GM18502 (cell line): ENCODE measurements around the gene IGLL5.
"Not testable (repeated sequence)": the region's sequence is repeated elsewhere in the genome, so short reads cannot be mapped to it uniquely, and the experiment has no call there.

Source experiments
- ATAC-seq: cut with Tn5 transposase; IDR thresholded peaks from one replicate; pipeline ENCODE4 v1.9.1; 2021; ENCODE audit warnings: mild to moderate bottlenecking; ENCODE audit not compliant: unreplicated experiment, poor library complexity

The IGLL5 gene

GRCh38 chr22:22911327-22912134 lies 23.9 kb downstream of the IGLL5 start:
- ATAC-seq, result no peak

- ATAC-seq, result no peak
Measured at GRCh38 chr22:22912135-22912987, 24.7 kb downstream of the IGLL5 start.

DNA sequence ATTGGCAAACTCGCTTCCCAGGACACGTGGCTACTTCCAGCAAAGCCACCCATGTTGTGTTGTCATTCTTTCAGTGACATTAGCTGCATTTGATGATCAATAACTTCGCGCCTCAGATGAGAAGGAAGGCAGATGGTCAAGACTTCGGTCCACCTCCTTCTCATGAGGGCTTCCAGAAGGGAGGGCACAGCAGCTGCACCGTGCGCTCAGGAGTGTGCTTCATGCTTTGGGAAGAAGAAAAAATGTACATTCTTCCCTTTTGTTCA lies 25.3 kb downstream of the IGLL5 start:
- no peak for ATAC-seq

GRCh38 chr22:22913989-22914388 lies 26.4 kb downstream of the IGLL5 start:
- no peak for ATAC-seq

DNA sequence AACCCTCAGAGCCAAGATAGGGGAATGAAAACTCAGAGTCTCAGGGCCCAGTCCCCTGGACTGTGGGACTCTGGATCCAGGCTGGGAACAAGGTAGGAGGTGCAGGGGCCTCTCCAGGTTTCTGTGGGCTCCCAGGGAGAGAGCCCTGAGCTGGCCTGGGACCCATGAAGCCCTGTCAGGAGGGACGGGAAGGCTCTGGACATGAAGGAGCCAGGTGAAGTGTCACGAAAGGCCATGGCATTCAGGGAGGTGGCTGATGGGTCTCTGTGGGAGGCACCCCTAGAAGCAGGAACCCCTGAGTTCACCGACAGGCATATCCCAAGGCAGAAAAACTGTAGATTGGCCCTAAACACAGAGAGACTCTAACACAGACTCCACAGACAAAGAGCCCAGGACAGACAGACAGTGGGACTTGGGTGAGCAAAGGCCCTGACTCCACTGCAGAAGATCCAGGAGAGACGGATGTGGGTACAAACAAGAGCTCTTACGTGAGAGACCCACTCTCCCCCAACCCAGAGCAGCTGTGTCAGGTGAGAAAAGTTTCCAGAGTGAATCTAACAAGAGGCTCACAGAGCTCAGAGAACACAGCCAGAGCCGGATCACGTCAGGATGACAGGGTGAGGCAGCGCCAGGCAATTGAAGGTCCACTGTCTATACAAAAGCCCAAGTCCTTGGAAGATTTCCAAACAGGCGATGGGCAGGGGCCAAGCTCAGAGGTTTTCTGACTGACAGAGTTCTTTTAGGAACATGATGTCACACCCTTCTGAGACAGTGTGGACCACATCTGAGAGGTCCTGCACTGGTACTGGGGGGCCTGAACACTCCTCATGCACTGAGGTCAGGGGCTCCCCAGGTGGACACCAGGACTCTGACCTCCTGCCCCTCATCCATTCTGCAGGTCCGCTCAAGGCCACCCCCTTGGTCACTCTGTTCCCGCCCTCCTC lies 27.4 kb downstream of the IGLL5 start:
- ATAC-seq, result no peak

DNA sequence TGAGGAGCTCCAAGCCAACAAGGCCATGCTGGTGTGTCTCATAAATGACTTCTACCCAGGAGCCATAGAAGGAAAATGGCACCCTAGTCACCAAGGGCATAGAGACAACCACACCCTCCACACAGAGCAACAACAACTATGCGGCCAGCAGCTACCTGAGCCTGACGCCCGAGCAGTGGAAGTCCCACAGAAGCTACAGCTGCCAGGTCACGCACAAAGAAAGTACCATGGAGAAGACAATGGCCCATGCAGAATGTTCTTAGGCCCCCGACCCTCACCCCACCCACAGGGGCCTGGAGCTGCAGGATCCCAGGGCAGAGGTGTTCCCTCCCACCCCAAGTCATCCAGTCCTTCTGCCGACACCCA lies 28.0 kb downstream of the IGLL5 start:
- no peak for ATAC-seq

GRCh38 chr22:22916215-22916951 lies 28.8 kb downstream of the IGLL5 start:
- ATAC-seq, result no peak

DNA sequence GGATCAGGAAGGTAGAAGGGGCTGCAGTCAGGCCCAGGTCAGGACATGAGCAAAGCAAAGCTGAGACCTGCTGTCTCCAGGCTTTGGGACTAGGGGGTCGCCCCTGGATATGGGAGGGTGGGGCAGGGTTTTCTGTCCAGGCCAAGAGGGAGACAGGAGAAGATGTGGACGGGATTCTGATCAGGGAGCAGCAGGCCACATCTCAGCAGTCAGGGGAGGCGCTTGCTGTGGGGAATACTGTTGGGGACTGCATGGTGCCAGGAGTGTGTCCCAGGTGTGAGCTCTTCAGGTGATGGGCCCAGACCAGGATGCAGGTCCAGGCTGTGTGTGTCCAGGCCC lies 29.3 kb downstream of the IGLL5 start:
- no peak for ATAC-seq

- ATAC-seq, result no peak
Measured at GRCh38 chr22:22917377-22917776, 29.8 kb downstream of the IGLL5 start.

DNA sequence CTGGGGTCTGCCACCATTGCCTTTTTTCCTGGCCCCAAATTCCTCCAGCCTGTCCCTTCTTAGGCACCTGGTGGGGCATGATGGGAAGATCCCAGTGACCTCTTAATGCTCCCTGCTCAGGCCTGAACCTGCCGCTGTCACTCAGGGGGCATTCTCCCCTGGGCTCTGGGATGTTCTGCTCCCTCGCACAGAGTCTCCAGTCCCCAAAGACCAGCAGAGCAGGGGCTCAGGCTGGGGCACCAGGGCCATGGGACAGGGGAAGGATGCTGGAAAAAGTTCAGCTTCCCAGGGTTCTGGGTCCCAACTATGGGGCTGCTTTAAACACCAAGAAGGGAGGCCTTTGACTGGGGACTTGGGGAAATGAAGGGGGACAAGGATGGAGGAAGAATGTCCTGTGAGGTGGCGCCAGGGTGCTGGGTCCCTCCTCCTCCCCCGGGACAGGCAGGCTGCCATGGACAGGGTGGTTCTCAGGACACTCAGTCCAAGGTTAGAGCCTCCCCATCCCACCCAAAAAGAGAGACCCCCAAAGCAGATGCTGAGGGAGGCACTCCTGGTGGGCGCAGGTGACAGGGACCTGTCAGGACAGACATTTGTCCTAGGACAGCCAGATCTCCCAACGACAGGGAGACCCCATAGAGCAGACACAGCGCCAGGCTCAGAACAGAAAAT lies 30.8 kb downstream of the IGLL5 start:
- no peak for ATAC-seq

GRCh38 chr22:22919041-22919440 lies 31.4 kb downstream of the IGLL5 start:
- no peak for ATAC-seq

DNA sequence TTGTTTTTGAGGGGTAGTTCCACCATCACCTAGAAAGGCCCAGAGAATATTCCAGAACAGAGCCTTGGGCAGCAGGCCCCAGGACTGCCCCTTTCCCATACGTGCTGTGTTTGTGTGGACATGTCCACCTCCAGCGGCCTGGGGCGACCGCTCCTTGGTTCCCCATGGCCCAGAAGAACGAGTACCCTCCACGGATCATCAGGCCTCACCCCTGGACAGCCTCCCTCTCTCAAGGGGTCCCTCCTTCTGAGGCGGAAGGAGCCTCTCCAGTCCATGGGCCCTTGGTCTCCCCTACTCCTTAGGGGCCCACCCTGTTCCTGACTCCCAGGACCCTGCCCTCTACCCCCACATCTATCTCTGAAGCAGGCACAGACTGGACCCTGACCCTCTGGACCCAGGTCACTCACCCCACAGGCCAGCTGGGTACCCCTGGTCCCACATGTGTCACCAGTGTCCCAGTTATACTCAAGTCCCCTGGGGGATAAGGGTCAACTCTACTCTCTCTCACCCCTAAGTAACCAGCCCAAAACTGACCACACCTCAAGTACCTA lies 32.6 kb downstream of the IGLL5 start:
- no peak for ATAC-seq

DNA sequence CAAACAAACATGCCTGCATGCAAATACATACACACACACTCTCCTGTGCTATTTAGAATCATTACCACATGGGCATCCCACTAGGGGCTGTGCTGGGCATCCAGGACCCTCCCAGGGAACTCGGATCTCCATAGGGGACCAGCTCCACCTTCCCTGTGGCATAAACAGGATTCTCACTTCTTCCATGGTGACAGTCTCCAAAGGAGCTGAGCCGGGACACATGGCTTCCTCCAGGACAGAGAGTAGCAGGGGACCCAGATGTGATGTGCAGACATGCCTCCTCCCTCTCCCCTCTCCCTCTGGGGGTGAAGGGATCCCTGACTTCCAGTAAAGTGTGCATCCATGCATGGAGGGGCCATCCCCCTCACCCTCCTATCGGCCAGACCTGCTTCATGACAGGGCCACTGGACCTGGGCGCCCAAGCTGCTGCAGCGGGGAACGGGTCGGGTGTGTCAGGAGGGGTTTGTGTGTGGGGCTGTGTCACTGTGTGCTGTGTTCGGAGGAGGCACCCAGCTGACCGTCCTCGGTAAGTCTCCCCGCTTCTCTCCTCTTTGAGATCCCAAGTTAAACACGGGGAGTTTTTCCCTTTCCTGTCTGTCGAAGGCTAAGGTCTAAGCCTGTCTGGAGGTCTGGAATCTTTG lies 33.4 kb downstream of the IGLL5 start:
- ATAC-seq, result no peak

DNA sequence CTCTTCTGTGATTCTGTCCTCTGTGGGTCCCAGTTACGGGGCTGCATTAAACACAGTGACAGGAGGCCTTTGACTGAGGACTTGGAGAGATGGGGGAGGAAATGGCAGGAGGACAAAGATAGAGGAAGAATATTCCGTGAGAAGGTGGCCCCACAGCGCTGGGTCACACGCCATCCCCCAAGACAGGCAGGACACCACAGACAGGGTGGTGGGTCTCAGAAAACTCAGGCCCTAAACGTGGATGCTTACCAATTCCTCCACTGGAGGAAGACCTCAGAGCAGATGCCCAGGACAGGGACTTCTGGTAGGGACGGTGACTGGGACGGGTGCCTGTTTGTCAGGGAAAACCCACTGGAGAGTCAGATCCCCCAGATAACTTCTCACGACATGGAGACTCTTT lies 34.0 kb downstream of the IGLL5 start:
- ATAC-seq, result no peak

- not testable (repeated sequence) for ATAC-seq
Measured at GRCh38 chr22:22922092-22922953, 34.7 kb downstream of the IGLL5 start.

DNA sequence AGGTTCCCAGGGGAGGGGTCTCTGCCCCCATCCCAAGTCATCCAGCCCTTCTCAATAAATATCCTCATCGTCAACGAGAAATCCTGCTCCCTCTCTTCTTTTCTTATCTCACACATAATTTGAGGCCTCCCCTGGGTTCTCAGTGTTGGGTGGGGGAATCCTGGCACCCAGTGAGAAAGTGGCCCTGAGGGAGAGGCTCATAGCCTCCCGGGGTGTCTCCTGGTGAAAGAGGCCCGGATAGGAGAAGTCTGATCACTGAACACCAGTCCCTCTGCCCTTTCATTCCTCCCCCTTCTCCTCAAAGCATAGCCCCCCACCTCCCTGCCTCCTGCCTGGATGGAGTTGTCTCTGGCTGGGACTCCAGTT lies 35.3 kb downstream of the IGLL5 start:
- no peak for ATAC-seq

DNA sequence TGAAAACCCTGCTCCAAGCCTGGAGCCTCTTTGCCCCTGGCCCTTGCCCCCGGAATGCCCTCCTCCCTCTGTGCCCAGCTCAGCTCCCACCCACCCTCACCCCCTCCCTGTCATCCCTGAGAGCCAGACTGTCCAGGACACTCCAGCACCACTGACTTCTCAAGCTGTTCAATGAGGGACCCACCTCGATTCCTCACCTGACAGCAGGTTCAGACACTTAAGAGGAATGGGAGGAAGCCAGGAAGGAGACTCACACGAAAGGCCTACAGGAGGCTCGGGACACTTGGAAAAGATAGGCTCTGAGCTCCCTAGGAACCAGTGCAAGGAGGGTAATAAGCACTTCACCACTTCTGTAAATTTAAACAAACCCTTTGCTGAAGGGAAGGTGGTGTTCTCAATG lies 35.8 kb downstream of the IGLL5 start:
- ATAC-seq, result no peak

DNA sequence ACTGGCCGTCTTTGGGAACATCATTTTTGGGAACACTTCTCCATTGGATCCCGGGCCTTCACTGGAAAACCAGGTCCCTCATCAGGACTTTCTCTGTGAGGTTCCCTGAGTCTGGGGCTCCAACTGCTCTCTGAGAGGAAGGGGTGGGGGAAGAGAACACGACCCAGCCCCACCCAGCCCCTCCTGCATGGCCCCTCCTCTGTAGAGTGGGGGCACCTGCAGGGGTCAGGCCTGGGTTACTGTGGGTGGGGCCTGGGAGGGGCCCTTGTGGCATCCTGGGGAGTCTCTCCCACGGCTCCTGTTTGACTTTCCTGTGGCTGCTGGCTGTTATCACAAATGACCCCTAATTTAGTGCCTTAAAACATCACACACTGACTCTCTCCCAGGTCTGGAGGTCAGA lies 36.3 kb downstream of the IGLL5 start:
- no peak for ATAC-seq
